HepG2 (cell line): Measurements from ENCODE around the gene DPH1. TPM values are rescaled to one million over a fixed set of nuclear protein-coding genes. Genes with fewer than 3 reads are reported as not detected.

Source experiments
- AGO2 ChIP-seq: fragments of 200-400 bp; formaldehyde crosslinking; optimal IDR thresholded peaks from 2 replicates; pipeline ENCODE3; 2017; ENCODE audit warnings: mild to moderate bottlenecking, low read depth, low read length, moderate library complexity
- BCL3 ChIP-seq: sonication (generic); formaldehyde crosslinking; IDR thresholded peaks from 2 replicates; pipeline ENCODE4 v1.5.1; 2020; ENCODE audit warnings: mild to moderate bottlenecking, missing genetic modification reagents, moderate library complexity
- CBFB ChIP-seq: sonication (generic); formaldehyde crosslinking; IDR thresholded peaks from 2 replicates; pipeline ENCODE4 v1.4.0; 2020; ENCODE audit warnings: missing genetic modification reagents
- CSRNP1 ChIP-seq: sonication (generic); formaldehyde crosslinking; IDR thresholded peaks from 2 replicates; pipeline ENCODE4 v1.8.1; 2023; ENCODE audit warnings: mild to moderate bottlenecking, missing genetic modification reagents
- GLI4 ChIP-seq: sonication (generic); formaldehyde crosslinking; IDR thresholded peaks from 2 replicates; pipeline ENCODE4 v1.5.1; 2020; ENCODE audit warnings: missing genetic modification reagents, mild to moderate bottlenecking, moderate library complexity, borderline replicate concordance
- KMT2A ChIP-seq: sonication (generic); formaldehyde crosslinking; IDR thresholded peaks from 2 replicates; pipeline ENCODE4 v1.4.0; 2020; ENCODE audit warnings: missing genetic modification reagents
- LCORL ChIP-seq, 2 experiments: fragments of 450-650 bp in 1 of 2; sonication (generic) in 1 of 2; formaldehyde crosslinking in 1 of 2; IDR thresholded peaks; 2 replicates each; pipeline versions ENCODE4 v1.5.0 to v1.6.1; 2017 to 2020; ENCODE audit warnings: antibody characterized with exemption in 1 of 2, missing genetic modification reagents in 1 of 2
- MATR3 ChIP-seq: sonication (generic); formaldehyde crosslinking; IDR thresholded peaks from 2 replicates; pipeline ENCODE4 v1.4.0; 2020; ENCODE audit warnings: missing genetic modification reagents
- MIER2 ChIP-seq: IDR thresholded peaks from 2 replicates; pipeline ENCODE4 v1.6.1; 2016; ENCODE audit warnings: missing biosample characterization, missing genetic modification reagents
- NCOA2 ChIP-seq: sonication (generic); formaldehyde crosslinking; IDR thresholded peaks from 2 replicates; pipeline ENCODE4 v1.8.0; 2022; ENCODE audit warnings: inconsistent platforms
- NFIB ChIP-seq: sonication (generic); formaldehyde crosslinking; IDR thresholded peaks from 2 replicates; pipeline ENCODE4 v1.9.0; 2021; ENCODE audit warnings: missing genetic modification reagents, mild to moderate bottlenecking, borderline replicate concordance
- ZMYM3 ChIP-seq: sonication (generic); formaldehyde crosslinking; IDR thresholded peaks from 2 replicates; pipeline ENCODE4 v1.5.1; 2020; ENCODE audit warnings: mild to moderate bottlenecking, missing genetic modification reagents
- ZNF276 ChIP-seq: sonication (generic); formaldehyde crosslinking; IDR thresholded peaks from 2 replicates; pipeline ENCODE4 v1.4.0; 2020; ENCODE audit warnings: mild to moderate bottlenecking, low read depth, missing genetic modification reagents
- ZNF281 ChIP-seq: sonication (generic); formaldehyde crosslinking; IDR thresholded peaks from 2 replicates; pipeline ENCODE4 v1.4.0; 2020; ENCODE audit warnings: missing genetic modification reagents, borderline replicate concordance
- ZNF552 ChIP-seq: sonication (generic); formaldehyde crosslinking; IDR thresholded peaks from 2 replicates; pipeline ENCODE4 v1.9.0; 2022; ENCODE audit warnings: missing genetic modification reagents, mild to moderate bottlenecking, borderline replicate concordance
- ZNF567 ChIP-seq: sonication (generic); formaldehyde crosslinking; IDR thresholded peaks from 2 replicates; pipeline ENCODE4 v1.8.1; 2023; ENCODE audit warnings: mild to moderate bottlenecking, missing genetic modification reagents, borderline replicate concordance
- ZNF598 ChIP-seq: sonication (generic); formaldehyde crosslinking; IDR thresholded peaks from 2 replicates; pipeline ENCODE4 v1.5.1; 2020; ENCODE audit warnings: mild to moderate bottlenecking, missing genetic modification reagents, borderline replicate concordance
- ZNF660 ChIP-seq: sonication (generic); formaldehyde crosslinking; IDR thresholded peaks from 2 replicates; pipeline ENCODE4 v1.5.1; 2020; ENCODE audit warnings: mild to moderate bottlenecking, low read depth, missing genetic modification reagents, borderline replicate concordance
- ZNF678 ChIP-seq: sonication (generic); formaldehyde crosslinking; IDR thresholded peaks from 2 replicates; pipeline ENCODE4 v1.4.0; 2020; ENCODE audit warnings: mild to moderate bottlenecking, missing genetic modification reagents
- ZNF841 ChIP-seq: sonication (generic); formaldehyde crosslinking; IDR thresholded peaks from 2 replicates; pipeline ENCODE4 v1.8.1; 2023; ENCODE audit warnings: missing genetic modification reagents, borderline replicate concordance
- polyA plus RNA-seq, 8 experiments: library from polyadenylated mRNA; depleted of rRNA in 3 of 8; stranded (reverse) in 7 of 8; unstranded in 1 of 8; fragments of >200 nt; fragmentation: Illumina TruSeq in 4 of 8; extraction: Trizol in 4 of 8; gene quantifications; 2 replicates each; pipeline versions ENCODE4 v1.2.1 to v1.2.3, GENCODE V29; 2011 to 2016; ENCODE audit warnings: low read depth in 4 of 8, missing spikeins in 1 of 8, mixed read lengths in 1 of 8; ENCODE audit not compliant: insufficient read depth in 1 of 8
- total RNA-seq, 5 experiments: library from RNA; depleted of rRNA; stranded (reverse); fragments of >200 nt; fragmentation: Illumina TruSeq; extraction: Trizol; gene quantifications; 2 replicates each; pipeline ENCODE4 v1.2.3, GENCODE V29; 2016; ENCODE audit warnings: low read depth in 1 of 5

Gene DPH1
- total and polyA plus RNA-seq, 2 of the 13 experiments (the other 11 are each of a cell fraction or from before 2014, with no cell fraction given): 25.3 to 42.8 TPM

- TF ChIP-seq NFIB (CRISPR knock-in tag): no peak
- peak; percentile 82; the same call in 1 of the 2 replicates for TF ChIP-seq ZMYM3 (CRISPR knock-in tag)
- no peak for TF ChIP-seq LCORL (IDR thresholded peaks at IDR 0.05)
- TF ChIP-seq LCORL (CRISPR knock-in tag; IDR thresholded peaks at IDR 0.05): peak; percentile 70
- TF ChIP-seq CBFB: peak; percentile 88
- no peak for TF ChIP-seq ZNF841 (CRISPR knock-in tag)
- TF ChIP-seq AGO2: peak; percentile 30
- 0 out of 2 replicates have a peak, but pooled peaks have one; percentile 55 for TF ChIP-seq BCL3 (CRISPR knock-in tag)
- TF ChIP-seq ZNF281 (CRISPR knock-in tag): peak; percentile 62
- TF ChIP-seq GLI4: peak; percentile 60; the same call in 1 of the 2 replicates
- TF ChIP-seq CSRNP1 (CRISPR knock-in tag): peak; percentile 81
- TF ChIP-seq KMT2A (CRISPR knock-in tag): peak; percentile 82
- TF ChIP-seq ZNF660: no peak
- 0 out of 2 replicates have a peak, but pooled peaks have one; percentile 76 for TF ChIP-seq ZNF552 (CRISPR knock-in tag)
- peak; percentile 25; the same call in 1 of the 2 replicates for TF ChIP-seq ZNF567 (CRISPR knock-in tag)
- TF ChIP-seq ZNF678 (CRISPR knock-in tag): no peak
- peak; percentile 66; the same call in 1 of the 2 replicates for TF ChIP-seq ZNF598 (CRISPR knock-in tag)
- no peak for TF ChIP-seq MATR3 (CRISPR knock-in tag)
- TF ChIP-seq MIER2: peak; percentile 55; the same call in 1 of the 2 replicates
- TF ChIP-seq NCOA2 (CRISPR knock-in tag): peak; percentile 49; the same call in 1 of the 2 replicates
- 0 out of 2 replicates have a peak, but pooled peaks have one; percentile 16 for TF ChIP-seq ZNF276 (CRISPR knock-in tag)
Observed at GRCh38 chr17:2029911-2030778, at the start of gene DPH1 (continued).
